ENCODE data around the gene PRR15L.

DNA sequence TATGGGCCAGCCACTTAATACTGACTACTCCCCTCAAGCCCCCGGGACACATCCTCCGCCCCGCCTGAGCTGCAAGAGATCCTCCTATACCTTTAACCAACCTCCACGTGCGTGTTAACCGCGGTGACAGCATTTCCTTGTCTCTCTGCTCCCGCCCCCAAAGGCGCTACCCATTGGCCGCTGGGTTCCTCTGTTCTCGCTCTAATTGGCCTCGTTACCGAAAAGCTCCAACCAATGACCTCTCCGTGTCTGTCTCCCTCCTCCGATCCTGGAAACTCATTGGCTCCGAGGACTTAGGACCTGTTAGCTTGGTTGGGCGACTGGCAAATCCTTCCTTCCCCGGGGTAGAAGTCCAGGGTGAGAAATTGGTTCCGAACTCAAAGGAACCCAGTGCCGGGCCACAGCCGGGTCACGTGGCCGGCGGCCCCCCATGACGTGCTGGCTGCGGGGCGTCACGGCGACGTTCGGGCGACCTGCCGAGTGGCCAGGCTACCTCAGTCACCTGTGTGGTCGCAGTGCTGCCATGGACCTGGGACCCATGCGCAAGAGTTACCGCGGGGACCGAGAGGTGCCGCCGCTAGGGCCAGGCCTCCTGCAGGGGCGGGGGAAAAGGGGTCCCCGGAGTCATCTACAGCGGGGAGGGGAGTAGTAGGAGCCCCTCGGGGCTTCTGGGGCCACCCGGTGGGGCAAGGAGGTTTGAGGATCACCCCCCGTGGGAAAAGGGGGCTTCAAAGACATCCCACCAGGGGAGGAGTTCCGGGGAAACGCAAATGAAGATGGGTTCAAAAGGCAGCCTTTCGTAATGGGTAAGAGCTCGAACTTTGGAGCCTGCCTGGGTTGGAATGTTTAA lies 16.2 kb downstream of the PRR15L start, which contains the start of gene PNPO:
- TF ChIP-seq, protein P1, sequence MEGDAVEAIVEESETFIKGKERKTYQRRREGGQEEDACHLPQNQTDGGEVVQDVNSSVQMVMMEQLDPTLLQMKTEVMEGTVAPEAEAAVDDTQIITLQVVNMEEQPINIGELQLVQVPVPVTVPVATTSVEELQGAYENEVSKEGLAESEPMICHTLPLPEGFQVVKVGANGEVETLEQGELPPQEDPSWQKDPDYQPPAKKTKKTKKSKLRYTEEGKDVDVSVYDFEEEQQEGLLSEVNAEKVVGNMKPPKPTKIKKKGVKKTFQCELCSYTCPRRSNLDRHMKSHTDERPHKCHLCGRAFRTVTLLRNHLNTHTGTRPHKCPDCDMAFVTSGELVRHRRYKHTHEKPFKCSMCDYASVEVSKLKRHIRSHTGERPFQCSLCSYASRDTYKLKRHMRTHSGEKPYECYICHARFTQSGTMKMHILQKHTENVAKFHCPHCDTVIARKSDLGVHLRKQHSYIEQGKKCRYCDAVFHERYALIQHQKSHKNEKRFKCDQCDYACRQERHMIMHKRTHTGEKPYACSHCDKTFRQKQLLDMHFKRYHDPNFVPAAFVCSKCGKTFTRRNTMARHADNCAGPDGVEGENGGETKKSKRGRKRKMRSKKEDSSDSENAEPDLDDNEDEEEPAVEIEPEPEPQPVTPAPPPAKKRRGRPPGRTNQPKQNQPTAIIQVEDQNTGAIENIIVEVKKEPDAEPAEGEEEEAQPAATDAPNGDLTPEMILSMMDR (IDR thresholded peaks at IDR 0.05; ENCODE audit: poor library complexity), result no peak
- TF ChIP-seq EZH2 (IDR thresholded peaks at IDR 0.05; ENCODE audit: borderline replicate concordance) (no peak), EZH2phosphoT487 (IDR thresholded peaks at IDR 0.05; ENCODE audit: low read depth, severe bottlenecking, unreplicated experiment) (no peak)
